ENCODE results near the gene MCTP1.

The MCTP1 gene

GRCh38 chr5:94869921-94870320 lies 415.0 kb downstream of the MCTP1 start:
- no peak overlapping the region for H3K27ac ChIP-seq
- no peak for TF ChIP-seq CTCF (IDR thresholded peaks at IDR 0.05)
- no peak for TF ChIP-seq ZFX (IDR thresholded peaks at IDR 0.05; ENCODE audit: borderline replicate concordance)

GRCh38 chr5:94863951-94864350 lies 420.9 kb downstream of the MCTP1 start:
- TF ChIP-seq ZFX (IDR thresholded peaks at IDR 0.05; ENCODE audit: borderline replicate concordance) (no peak), CTCF (IDR thresholded peaks at IDR 0.05) (no peak)
- no peak overlapping the region for H3K27ac ChIP-seq

GRCh38 chr5:94857111-94857510 lies 427.8 kb downstream of the MCTP1 start:
- no peak overlapping the region for H3K27ac ChIP-seq
- TF ChIP-seq ZFX (IDR thresholded peaks at IDR 0.05; ENCODE audit: borderline replicate concordance) = no peak
- TF ChIP-seq CTCF (IDR thresholded peaks at IDR 0.05) = no peak

GRCh38 chr5:94856257-94856800 lies 428.6 kb downstream of the MCTP1 start:
- TF ChIP-seq ZFX (IDR thresholded peaks at IDR 0.05; ENCODE audit: borderline replicate concordance) (no peak), CTCF (IDR thresholded peaks at IDR 0.05) (no peak)
- H3K27ac ChIP-seq = no peak overlapping the region

GRCh38 chr5:94855543-94855942 lies 429.4 kb downstream of the MCTP1 start:
- TF ChIP-seq ZFX (IDR thresholded peaks at IDR 0.05; ENCODE audit: borderline replicate concordance) = no peak
- no peak for TF ChIP-seq CTCF (IDR thresholded peaks at IDR 0.05)
- H3K27ac ChIP-seq = no peak overlapping the region

GRCh38 chr5:94853120-94853519 lies 431.8 kb downstream of the MCTP1 start:
- TF ChIP-seq CTCF (IDR thresholded peaks at IDR 0.05) (no peak), ZFX (IDR thresholded peaks at IDR 0.05; ENCODE audit: borderline replicate concordance) (no peak)
- no peak overlapping the region for H3K27ac ChIP-seq

GRCh38 chr5:94850960-94851359 lies 433.9 kb downstream of the MCTP1 start:
- TF ChIP-seq CTCF (IDR thresholded peaks at IDR 0.05) (no peak), ZFX (IDR thresholded peaks at IDR 0.05; ENCODE audit: borderline replicate concordance) (no peak)
- no peak overlapping the region for H3K27ac ChIP-seq
